Omental fat pad (tissue), 4 donors: ENCODE measurements around the gene RALGDS. TPM values are rescaled to one million over a fixed set of nuclear protein-coding genes. Genes with fewer than 3 reads are reported as not detected.

Experiments used
- ATAC-seq: fragments of 150-250 bp; one replicate; pipeline ENCODE4 v1.9.1; 2016; ENCODE audit warnings: mild to moderate bottlenecking, moderate library complexity; ENCODE audit not compliant: low FRiP score
- DNase-seq: peaks from one replicate; pipeline ENCODE4 v3.0.0-alpha.2; 2019; ENCODE audit warnings: low spot score
- CTCF ChIP-seq, 3 donors: fragments of 450-650 bp; IDR thresholded peaks; one replicate each; pipeline ENCODE4 v1.5.1; 2016 to 2017; ENCODE audit warnings: antibody characterized with exemption in 3 of 3, mild to moderate bottlenecking in 3 of 3, moderate library complexity in 2 of 3
- total RNA-seq, 4 donors: library from RNA; depleted of rRNA; stranded (reverse); fragments of >200 nt; gene quantifications; one replicate each; pipeline ENCODE4 v1.1.0, GENCODE V29; 2016

The RALGDS gene
- total RNA-seq, 4 donors from 2014 or later: 33.9 to 177 (median 68.9) TPM

GRCh38 chr9:133054194-133054890 is 66.7 kb downstream of the RALGDS start:
- ATAC-seq: no peak
- no peak for DNase-seq
- TF ChIP-seq CTCF (IDR thresholded peaks at IDR 0.05): no peak

- TF ChIP-seq CTCF (IDR thresholded peaks at IDR 0.05): no peak
- DNase-seq: no peak
- ATAC-seq: no peak
Measured at GRCh38 chr9:133051966-133052539, 69.0 kb downstream of the RALGDS start.

- DNase-seq (no peak), ATAC-seq (no peak)
- TF ChIP-seq CTCF (IDR thresholded peaks at IDR 0.05): no peak
Measured at GRCh38 chr9:133051281-133051900, 69.6 kb downstream of the RALGDS start.

GRCh38 chr9:133050781-133051180 is 70.3 kb downstream of the RALGDS start:
- ATAC-seq (no peak), DNase-seq (no peak)
- no peak for TF ChIP-seq CTCF (IDR thresholded peaks at IDR 0.05)

GRCh38 chr9:133050142-133050541 is 70.9 kb downstream of the RALGDS start:
- TF ChIP-seq CTCF (IDR thresholded peaks at IDR 0.05): no peak
- DNase-seq: no peak
- ATAC-seq: no peak

GRCh38 chr9:133049043-133049442 is 72.0 kb downstream of the RALGDS start:
- DNase-seq (no peak), ATAC-seq (no peak)
- no peak for TF ChIP-seq CTCF (IDR thresholded peaks at IDR 0.05)

DNA sequence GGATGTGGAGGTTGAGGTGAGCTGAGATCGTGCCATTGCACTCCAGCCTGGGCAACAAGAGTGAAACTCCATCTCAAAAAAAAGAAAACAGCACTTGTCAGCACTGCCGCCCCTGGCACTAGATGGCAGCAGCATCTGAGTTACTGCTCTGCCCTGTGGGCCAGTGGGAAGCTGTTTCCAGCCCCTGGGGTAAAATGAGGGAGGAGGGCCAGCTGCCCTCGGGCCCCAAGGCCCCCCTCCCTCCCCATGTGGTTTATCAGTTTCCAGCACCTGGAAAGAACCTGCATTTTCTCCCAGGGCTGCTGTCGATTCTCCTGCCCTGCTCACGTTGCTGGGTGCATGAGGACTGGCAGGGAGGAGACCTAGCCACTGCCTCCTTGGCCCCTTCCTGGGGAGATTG is 72.4 kb downstream of the RALGDS start:
- ATAC-seq (no peak), DNase-seq (no peak)
- TF ChIP-seq CTCF (IDR thresholded peaks at IDR 0.05): no peak
